Mucosa of descending colon (tissue), 3 donors: ENCODE results near the gene CCDC47. TPM values are rescaled to one million over a fixed set of nuclear protein-coding genes. Genes with fewer than 3 reads are reported as not detected.
"Not testable (repeated sequence)": the region's sequence is repeated elsewhere in the genome, so short reads cannot be mapped to it uniquely, and the experiment has no call there.

Experiments
- ATAC-seq: fragments of 200-7000 bp; cut with Tn5 transposase; one replicate; pipeline ENCODE4 v1.9.1; 2020; ENCODE audit warnings: mild to moderate bottlenecking, moderate library complexity
- DNase-seq, 3 donors: peaks; one replicate each; pipeline ENCODE4 v3.0.0-alpha.2; 2020
- H3K36me3 ChIP-seq: fragments of 200-600 bp; one replicate; pipeline ENCODE4 v1.8.0; 2021; ENCODE audit warnings: low read depth, mild to moderate bottlenecking
- H3K4me1 ChIP-seq: fragments of 200-600 bp; one replicate; pipeline ENCODE4 v1.8.0; 2021; ENCODE audit warnings: low read depth, mild to moderate bottlenecking
- H3K4me3 ChIP-seq: fragments of 200-600 bp; one replicate; pipeline ENCODE4 v1.8.0; 2021; ENCODE audit warnings: mild to moderate bottlenecking
- H3K9me3 ChIP-seq: fragments of 200-600 bp; one replicate; pipeline ENCODE4 v1.8.0; 2021; ENCODE audit warnings: mild to moderate bottlenecking
- intact Hi-C, 2 donors: fragments of 100-400 bp; cut with DNase I in 1 of 2; cut with micrococcal nuclease in 1 of 2; formaldehyde crosslinking; loops; one replicate each; pipeline versions ENCODE4 v1.11.0 to v1.11.1; 2022; cut with DNase I, micrococcal nuclease
- total RNA-seq, 3 donors: library from RNA; stranded (reverse); fragmentation: NEBNext Ultra II Directional in 2 of 3; extraction: Animal tissue kit (Norgen Biotek cat#: 25700) in 2 of 3; gene quantifications; one replicate each; pipeline versions ENCODE4 v1.2.1 to v1.2.4, GENCODE V29; 2021 to 2023
- TF ChIP-seq, protein P1 (sequence below): fragments of 200-600 bp; IDR thresholded peaks from one replicate; pipeline ENCODE4 v1.8.0; 2022; ENCODE audit warnings: antibody characterized with exemption, mild to moderate bottlenecking
- donor health status: DM: no; HTN: no; CAD: no; lungs with moderate emphysema.
- donor health status: DM: no; HTN: no; CAD: no.
- donor health status: DM: no; HTN: yes; CAD: no.

CCDC47 gene
- total RNA-seq, 3 donors from 2014 or later, result 94.9 to 139 (median 128) TPM

DNA sequence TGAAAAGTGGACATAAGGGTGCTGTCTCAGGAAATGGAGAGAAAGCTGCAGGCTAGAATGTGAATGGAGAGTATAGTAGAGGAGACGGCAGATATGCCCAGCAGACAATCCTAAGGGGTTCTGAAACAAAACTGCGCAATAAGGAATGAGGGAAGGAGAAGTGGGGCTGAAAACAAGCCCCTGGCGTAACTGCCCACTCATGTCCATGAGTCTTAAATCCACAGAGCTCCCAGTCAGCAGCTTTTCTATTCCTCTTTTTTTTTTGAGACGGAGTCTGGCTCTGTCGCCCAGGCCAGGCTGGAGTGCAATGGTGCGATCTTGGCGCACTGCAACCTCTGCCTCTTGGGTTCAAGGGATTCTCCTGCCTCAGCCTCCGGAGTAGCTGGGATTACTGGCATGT, 37.7 kb downstream of the CCDC47 start:
- intact Hi-C loops, result no loop called here
- H3K4me1 ChIP-seq, result peaks cover under 1% of the 10 kb centered on the region

DNA sequence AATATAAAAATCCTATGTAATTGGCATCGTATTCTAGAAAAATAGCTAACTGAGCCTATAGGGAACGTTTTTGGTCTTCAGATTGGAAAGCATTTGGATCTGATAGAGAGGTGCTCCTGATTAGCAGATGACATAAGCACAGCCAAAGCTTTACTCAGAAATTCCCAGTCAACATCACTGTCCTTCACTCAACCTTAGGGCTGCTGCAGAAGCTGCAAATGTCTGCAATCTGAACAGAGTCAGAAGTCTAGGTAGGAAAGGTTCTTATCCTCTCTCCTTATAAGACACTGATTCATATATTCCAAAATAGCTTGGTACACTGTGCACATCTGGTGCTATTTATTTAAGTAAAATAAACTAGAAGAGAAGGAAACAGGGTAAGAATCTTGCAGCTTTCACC, 51.0 kb downstream of the CCDC47 start:
- H3K4me1 ChIP-seq, result no peaks in the 10 kb centered on the region
- H3K36me3 ChIP-seq, result no peaks in the 10 kb centered on the region
- H3K9me3 ChIP-seq, result no peaks in the 10 kb centered on the region
- no peak overlapping the region for H3K4me3 ChIP-seq
- no peak for ATAC-seq
- DNase-seq, result no peak
- TF ChIP-seq, protein P1, sequence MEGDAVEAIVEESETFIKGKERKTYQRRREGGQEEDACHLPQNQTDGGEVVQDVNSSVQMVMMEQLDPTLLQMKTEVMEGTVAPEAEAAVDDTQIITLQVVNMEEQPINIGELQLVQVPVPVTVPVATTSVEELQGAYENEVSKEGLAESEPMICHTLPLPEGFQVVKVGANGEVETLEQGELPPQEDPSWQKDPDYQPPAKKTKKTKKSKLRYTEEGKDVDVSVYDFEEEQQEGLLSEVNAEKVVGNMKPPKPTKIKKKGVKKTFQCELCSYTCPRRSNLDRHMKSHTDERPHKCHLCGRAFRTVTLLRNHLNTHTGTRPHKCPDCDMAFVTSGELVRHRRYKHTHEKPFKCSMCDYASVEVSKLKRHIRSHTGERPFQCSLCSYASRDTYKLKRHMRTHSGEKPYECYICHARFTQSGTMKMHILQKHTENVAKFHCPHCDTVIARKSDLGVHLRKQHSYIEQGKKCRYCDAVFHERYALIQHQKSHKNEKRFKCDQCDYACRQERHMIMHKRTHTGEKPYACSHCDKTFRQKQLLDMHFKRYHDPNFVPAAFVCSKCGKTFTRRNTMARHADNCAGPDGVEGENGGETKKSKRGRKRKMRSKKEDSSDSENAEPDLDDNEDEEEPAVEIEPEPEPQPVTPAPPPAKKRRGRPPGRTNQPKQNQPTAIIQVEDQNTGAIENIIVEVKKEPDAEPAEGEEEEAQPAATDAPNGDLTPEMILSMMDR, result no peak
- intact Hi-C loops, result no loop called here

More for the DNA sequence above, 37.7 kb downstream of the CCDC47 start:
- no peak for DNase-seq
- Histone ChIP-seq H3K9me3 (no peaks in the 10 kb centered on the region), H3K4me3 (no peak overlapping the region), H3K36me3 (no peaks in the 10 kb centered on the region)
- TF ChIP-seq, protein P1, result no peak
- ATAC-seq, result no peak

DNA sequence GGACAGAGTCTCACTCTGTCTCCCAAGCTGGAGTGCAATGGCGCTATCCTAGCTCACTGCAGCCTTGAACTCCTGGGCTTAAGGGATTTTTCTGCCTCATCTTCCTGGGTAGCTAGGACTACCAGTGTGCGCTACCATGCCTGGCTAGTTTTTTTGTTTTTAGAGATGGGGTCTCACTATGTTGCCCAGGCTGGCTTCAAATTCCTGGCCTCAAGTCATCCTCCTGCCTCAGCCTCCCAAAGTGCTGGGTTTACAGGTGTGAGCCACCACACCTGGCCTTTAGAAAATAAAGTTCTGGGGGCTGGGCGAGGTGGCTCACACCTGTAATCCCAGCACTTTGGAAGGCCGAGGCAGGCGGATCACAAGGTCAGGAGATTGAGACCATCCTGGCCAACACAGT, 53.2 kb downstream of the CCDC47 start:
- H3K36me3 ChIP-seq, intact Hi-C loops, H3K4me3 ChIP-seq, H3K4me1 ChIP-seq, ATAC-seq, H3K9me3 ChIP-seq, DNase-seq: not testable (repeated sequence)

DNA sequence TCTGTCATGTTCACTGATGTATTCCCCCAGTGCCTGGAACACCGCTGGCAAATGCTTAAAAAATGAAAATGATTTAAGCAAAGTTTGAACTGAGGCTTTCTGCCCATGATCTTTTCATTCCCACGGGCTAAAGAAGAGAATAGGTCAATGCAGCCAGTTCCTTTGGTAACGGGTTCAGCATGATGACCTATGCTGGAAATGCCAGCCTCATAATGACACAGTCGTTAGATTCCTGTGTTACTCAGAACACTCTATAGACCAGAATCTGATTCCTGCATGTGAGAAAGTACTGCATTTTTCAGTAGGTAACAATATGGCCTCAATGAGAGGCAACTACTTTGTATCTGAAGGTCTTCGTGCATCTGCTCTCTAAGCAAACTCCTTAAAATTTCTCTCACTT, 54.4 kb downstream of the CCDC47 start:
- DNase-seq (no peak), ATAC-seq (no peak)
- no peaks in the 10 kb centered on the region for H3K36me3 ChIP-seq
- H3K4me3 ChIP-seq, result no peak overlapping the region
- TF ChIP-seq, protein P1, result no peak
- intact Hi-C loops, result no loop called here
- H3K9me3 ChIP-seq, result no peaks in the 10 kb centered on the region
- H3K4me1 ChIP-seq, result no peaks in the 10 kb centered on the region

DNA sequence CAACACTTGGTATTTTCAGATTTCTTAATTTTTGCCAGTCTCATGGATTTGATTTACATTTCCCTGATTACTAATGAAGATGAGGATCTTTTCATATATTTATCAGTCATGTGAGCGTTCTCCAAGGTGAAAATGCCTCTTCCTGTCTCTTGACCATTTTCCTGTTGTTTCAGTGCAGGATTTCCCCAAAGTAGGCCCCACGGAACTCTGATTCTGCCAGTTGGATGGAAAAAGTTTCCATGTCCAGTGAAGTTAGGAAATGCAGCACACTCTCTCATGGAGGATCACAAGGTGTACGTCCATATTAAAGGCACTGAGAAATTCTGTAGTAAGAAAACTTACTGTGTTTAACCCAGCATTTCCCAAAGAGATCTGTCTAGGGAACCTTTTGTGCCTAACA, 57.0 kb downstream of the CCDC47 start:
- Histone ChIP-seq H3K4me3 (no peak overlapping the region), H3K36me3 (no peaks in the 10 kb centered on the region), H3K9me3 (no peaks in the 10 kb centered on the region), H3K4me1 (no peaks in the 10 kb centered on the region)
- TF ChIP-seq, protein P1, result no peak
- ATAC-seq, result no peak
- intact Hi-C loops, result no loop called here
- DNase-seq, result no peak

DNA sequence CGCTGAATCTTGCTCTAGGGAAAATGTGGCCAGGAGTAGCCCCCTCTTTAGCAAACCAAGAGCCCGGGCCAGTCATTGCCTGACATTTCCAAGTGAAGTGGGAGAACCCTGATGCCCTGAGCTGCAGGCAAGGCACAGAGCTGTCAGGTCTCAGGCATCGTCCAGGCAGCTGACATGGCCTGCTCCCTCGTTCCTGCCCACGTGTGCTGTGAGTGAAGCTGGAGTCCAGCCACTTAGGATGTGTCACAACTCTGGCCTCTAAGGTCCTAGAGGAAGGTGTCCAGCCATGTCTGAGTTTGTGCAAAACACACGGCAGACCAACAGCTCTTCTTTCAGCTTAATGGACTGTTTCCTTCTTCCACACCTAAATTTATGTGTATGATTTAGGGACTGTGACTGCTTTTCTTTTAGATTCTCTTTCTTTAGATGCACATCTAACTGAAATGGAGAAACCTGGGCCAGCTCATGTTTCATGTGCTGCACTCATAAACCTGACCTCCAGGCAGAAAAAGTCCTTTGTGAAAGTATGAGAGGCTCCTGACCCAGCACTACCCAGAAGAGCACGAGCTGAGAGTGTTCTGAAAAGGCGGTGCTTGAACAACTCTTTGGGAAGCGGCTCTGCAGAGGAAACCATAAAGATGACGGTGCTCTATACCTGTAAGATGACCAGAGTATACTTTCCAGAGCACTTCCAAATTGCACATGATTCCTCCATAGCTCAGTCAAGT, 58.7 kb downstream of the CCDC47 start:
- ATAC-seq (no peak), DNase-seq (no peak)
- no peaks in the 10 kb centered on the region for H3K36me3 ChIP-seq
- TF ChIP-seq, protein P1, result no peak
- no peak overlapping the region for H3K4me3 ChIP-seq
- H3K4me1 ChIP-seq, result no peaks in the 10 kb centered on the region
- intact Hi-C loops, result no loop called here
- no peaks in the 10 kb centered on the region for H3K9me3 ChIP-seq
